GM18861 (cell line): ENCODE data around the gene SH2D4B.
"Not testable (repeated sequence)": the region's sequence is repeated elsewhere in the genome, so short reads cannot be mapped to it uniquely, and the experiment has no call there.

Experiments
- ATAC-seq: cut with Tn5 transposase; IDR thresholded peaks from one replicate; pipeline ENCODE4 v1.9.1; 2021; ENCODE audit not compliant: unreplicated experiment

Gene SH2D4B

DNA sequence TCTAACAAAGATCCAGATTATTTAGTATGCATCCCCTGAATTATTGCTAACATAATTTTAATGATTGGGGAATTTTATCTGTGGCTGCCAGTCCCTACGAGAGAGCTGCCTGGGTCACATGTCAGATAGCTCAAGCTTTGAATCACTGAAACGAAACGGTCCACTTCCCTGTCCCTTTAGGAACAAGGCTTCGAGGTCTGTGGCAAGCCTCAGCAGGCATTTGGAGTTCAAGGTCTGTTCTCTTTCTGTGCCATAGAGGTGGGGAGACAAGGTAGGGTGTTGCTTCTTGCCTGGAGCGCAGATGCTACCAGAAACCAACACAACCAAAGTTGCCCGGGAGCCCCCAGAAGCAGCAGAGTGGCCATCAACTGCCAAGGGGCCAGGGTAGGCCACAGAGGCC lies 13.9 kb upstream of the SH2D4B start:
- no peak for ATAC-seq

DNA sequence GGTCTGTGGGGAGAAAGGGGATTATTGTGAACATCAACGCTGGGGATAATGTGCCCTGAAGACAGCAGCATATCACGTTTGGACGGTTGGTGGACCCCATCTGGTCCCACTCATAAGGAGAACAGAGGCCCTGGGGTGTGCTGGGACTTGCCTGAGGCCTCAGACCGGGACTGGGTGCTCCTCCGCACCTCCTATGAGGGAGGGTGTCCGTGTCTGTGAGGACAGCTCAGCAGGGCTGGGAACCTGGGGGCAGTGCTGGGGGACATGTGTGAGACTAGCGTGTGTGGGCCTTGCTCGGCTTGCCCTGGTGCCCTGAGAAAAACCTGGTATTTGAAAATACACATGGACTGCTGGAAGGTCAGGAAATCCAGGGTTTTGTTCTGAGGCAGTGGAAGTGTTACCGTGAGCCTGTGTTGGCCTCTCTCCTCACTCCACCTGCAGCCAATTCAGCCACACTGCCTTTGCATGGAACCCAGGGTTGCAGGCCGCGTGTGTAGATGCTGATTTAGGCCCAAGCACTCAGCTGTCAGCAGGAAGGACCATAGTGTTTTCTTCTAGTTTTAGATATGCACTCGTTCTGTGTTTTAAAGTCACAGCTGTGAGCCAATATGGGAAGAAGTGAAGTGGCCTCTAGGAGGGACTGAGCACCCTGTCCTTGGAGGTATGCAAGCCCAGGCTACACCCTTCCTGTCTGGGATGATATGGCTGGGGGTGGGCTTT lies 13.4 kb upstream of the SH2D4B start:
- no peak for ATAC-seq

DNA sequence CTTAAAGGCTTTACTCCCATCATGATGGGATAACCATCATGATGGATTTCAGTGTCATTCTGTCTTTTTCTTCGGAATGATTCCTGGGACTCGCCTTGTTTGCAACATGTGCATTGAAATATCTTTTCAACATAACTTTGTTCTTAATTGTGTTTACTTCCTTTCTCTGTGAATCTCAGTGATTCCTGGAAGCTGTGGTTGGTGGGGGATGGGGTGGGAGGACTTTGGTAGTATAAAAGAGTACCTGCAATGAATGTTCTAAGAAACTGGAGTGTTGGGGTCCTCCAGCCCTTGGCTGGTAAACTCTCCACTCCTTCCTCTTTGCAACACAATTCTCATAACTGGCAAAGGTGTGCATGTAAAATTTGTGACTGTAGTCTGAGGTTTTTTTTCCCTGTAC lies 11.5 kb upstream of the SH2D4B start:
- no peak for ATAC-seq

DNA sequence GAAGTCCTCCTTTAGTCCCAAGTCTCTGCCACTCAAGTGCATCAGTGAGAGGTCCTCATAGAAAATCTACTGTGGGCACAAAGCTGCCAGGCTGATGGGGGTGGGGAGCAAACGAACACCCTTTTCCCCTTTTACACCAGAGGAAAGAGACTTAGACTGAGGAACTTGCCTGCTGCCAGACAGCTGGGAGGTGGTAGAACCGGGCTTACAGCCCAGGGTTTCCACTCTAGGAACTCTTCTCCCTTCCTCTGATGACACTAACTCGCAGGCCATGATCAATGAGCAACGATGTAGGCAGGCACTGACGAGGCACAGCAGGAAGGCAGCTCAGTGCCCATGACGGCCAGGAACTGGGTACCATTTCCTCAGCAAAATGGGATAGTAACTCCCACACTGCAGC lies 11.0 kb upstream of the SH2D4B start:
- no peak for ATAC-seq

DNA sequence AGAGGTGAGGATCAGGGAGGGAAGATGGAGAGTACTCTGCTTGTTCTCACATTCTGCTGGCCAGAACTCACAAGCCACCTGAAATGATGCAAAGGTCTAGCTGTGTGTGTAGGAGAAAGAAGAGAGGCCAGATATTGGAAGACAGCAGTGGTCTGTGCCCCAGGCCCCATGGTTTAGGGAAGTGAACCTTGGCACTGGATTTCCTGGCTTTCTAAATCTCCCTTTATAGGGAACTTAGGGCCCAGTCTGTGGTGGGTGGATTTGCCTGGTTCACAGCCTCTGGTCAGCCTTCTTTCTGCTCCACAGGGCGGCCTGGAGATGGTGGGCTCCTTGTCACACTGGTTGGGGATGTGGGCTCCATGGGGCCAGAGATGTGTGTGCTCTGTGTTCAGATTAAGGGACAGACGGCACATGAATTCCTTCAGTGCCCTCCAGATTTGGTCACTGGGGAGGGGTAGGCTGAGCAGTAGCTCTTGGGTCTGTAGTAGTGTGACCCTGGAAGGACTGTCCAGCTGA lies 9.5 kb upstream of the SH2D4B start:
- ATAC-seq: no peak

DNA sequence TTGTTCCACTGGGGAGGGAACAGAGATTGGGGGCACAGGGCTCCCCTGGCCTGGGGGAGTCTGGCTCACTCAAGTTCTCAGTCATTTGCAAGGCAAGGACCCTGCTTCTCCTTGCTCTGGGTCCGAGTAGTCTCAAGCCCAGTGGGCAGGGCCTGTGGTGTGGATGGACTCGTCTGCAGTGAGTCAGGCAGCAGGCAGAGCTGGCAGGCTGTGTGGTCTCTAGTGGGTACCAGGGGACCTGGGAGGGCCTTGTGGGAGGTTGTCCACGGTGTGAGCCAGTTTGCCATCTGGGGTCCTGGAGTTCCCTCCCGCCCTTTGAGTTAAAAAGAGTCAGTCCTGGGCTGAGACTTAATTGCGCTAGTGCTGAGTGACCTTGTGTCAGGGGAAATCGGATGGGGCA lies 8.8 kb upstream of the SH2D4B start:
- no peak for ATAC-seq

DNA sequence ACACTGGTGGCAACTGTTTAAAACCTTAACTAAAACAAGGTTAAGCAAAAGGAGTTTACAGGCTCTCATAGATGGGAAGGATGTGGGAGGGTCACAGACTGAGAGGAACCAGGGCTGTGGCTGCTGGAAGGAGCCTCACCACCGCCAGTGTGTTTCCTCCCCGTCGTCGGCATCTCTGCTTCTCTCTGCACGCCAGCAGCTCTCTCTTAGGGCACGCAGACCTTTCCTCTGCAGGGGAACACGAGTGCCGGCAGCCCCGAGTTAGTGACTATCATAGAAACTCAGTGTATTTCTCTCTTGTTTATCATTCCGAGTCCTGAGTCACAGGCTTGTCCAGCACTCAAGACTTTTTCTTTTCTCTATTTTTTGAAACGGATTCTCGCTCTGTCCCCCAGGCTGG lies 8.1 kb upstream of the SH2D4B start:
- ATAC-seq: no peak

DNA sequence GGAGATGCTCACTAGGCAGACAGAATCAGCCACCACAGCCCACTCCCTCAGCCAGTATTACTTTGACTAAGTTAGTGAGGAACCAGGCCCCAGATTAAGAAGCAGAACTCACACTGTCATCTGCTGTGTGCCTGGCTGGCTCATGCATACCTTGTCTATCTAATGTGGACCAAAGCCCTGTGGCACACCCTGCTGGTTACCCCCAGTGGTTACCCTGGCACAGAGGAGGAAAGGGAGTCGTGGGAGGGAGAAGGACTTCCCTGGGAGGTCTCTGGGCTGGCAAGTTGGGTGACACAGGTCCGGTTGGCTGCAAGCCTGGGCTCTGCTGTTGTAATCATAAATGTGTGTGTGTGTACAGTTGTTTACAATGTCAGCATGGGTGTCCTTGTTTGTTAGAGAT lies 7.5 kb upstream of the SH2D4B start:
- peak; percentile 47 for ATAC-seq

DNA sequence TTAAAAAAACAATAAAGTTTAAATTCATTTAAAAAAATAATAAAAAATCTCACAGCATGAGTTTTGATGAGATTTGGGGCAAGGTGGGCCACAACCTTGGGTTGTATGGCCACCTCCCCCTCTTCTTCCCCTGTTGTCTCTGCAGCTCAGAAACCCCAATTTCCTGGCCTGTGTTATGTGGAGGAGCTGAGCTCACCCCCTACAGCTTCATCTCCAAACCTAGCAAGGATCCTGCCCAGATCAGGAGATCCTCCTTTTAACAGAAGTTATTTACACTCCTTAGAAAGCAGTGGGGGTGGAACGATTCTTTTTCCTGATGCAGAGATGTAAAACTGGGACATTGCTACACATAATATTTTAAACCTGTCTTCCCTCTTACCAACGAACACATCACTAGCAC lies 6.9 kb upstream of the SH2D4B start:
- no peak for ATAC-seq

DNA sequence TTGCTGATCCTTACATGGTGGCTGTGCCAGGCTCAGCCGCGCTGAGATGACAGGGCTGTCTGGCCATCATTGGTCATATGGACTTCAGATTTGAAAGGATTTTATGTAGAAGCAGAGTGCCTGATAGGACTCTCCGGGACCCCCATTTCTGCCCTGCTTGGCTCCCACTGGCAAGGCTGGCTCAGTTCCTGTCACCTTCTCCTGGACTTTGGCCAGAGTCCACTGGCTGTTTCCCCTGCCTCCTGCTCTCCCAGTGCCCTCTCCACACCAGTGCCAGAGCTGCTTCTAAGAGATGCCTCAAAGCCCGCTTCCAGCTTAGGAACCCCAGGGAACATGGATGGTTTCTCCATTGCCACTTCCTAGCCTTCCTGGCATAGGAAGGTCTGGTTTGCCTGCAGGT lies 5.1 kb upstream of the SH2D4B start:
- ATAC-seq: no peak

DNA sequence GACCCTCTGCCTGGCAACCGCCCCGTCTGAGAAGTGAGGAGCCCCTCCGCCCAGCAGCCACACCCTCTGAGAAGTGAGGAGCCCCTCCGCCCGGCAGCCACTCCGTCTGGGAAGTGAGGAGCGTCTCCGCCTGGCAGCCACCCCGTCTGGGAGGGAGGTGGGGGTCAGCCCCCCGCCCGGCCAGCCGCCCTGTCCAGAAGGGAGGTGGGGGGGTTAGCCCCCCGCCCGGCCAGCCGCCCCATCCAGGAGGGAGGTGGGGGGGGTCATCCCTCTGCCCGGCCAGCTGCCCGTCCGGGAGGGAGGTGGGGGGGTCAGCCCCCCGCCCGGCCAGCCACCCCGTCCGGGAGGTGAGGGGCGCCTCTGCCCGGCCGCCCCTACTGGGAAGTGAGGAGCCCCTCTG lies 3.6 kb upstream of the SH2D4B start:
- ATAC-seq: not testable (repeated sequence)

DNA sequence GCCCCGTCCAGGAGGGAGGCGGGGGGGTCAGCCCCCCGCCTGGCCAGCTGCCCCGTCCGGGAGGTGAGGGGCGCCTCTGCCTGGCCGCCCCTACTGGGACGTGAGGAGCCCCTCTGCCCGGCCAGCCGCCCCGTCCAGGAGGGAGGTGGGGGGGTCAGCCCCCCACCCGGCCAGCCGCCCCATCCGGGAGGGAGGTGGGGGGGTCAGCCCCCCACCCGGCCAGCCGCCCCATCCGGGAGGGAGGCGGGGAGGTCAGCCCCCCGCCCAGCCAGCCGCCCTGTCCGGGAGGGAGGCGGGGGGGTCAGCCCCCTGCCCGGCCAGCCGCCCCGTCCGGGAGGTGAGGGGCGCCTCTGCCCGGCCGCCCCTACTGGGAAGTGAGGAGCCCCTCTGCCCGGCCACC lies 3.1 kb upstream of the SH2D4B start:
- not testable (repeated sequence) for ATAC-seq

DNA sequence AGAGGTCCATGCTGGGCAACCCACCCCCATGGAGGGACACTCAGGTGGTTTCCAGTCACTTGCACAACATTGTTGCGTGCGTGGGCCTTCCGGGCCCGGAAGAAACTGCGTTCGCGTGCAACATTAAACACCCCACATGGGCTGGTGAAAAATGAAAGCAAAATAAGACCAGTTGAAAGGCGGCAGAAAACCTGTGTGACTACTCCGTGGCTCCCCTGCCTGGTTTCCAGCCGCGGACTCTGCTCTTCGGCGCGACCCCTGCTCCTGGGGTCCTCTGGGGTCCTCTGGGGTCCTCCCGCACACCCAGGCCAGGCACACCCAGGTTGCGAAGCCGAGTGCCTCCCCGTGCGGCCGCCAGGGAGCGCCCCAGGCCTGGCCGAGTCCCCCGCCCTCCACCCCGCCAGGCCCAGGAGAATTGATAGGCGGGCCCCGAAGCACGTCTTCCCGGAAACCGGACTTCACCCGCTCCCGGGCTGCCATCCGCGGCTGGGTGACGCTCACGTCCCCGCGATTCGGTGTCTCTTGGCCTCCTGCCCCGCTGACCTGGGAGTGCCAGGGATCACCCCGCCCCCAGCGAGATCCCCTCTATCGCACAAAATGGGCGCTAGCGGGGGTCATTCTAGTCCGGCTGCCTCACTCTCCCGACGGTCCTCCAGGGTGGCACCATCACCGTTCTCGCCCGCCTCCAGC lies 1.9 kb upstream of the SH2D4B start:
- ATAC-seq: peak; percentile 55

DNA sequence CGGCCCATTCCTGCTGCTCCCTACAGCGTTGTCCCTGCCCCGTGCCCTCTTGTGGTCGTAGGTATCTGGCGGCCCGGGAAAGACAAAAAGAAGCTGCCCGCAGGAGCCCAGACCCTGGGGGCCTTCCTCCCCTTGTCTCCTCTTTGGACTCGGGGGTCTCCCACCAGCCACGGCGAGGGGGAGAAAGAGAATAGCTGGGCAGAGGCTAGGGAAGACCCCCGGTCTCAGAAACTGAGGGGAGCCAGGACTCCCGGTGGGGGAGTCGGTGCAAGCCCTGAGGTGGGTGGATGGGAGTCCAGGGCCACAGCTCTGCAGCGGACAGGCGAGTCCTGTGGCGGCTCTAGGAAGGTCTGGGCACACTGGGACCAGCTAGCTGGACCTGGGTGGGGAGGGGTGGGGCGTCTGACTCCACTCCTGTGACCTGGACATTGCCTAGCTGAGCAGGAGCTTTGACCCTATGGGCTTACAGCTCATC lies 1.3 kb upstream of the SH2D4B start:
- no peak for ATAC-seq

DNA sequence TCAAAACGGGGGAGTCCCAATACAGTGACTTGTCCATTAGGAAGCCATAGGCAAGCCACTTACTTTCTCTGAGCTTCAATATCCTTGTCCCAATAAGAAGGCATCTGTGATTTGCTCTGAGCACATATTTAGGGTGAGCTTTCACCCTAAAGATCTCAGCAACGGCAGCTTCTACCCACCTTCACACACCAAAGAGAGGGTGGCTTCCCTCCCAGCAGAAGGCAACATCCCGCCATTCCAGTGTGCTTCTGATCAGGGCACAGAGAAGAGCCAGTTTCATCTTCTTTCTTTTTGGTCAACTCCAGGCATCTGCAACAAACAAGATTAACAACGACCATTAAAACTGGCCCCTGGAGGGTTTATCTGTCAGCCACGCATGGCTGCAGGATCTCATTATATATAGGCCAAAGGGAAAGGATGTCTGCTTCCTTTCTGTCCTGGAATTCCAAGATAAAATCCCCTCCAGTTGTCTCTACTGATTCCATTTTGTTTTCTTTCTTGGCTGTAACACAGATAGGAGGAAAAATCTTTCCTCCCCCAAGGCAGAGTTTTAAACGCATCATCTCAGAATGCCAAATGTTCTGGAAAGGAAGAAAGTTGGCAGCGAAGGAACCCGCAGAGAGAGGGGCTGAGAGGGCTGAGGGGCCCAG lies 491 bp upstream of the SH2D4B start:
- ATAC-seq: no peak

DNA sequence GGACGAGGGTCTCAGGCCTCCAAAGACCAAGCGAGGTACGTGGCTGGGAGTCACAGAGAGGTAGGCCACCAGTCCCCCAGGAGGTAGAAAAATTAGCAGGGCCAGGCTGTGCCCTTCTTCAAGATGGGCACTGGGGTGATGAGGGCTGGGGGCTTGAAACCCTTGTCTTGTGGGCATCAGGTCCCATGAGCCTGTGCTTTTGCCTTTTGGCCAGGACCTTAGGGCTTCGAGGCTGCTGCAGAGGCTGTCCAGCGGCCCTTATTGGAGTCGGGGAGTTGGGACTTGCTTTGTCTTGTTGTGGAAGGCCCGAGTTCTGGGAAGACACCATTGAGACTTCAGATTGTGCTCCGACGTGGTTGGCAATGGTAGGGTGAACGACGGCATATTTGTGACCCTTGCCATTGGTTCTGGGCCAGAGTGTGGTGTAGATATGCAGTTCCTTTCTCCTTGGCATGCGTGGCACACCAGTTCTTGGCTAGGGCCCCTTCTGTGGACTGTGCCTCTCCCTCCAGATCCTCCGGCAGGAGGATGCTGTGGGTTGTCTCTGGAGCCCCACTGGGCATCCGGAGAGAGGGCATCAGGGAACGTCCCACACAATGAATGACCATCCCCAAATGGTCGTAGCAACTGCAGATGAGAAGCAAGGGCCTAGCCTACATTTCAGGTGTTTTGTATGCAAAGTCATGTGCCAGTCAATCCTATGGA lies 931 bp downstream of the SH2D4B start:
- no peak for ATAC-seq

DNA sequence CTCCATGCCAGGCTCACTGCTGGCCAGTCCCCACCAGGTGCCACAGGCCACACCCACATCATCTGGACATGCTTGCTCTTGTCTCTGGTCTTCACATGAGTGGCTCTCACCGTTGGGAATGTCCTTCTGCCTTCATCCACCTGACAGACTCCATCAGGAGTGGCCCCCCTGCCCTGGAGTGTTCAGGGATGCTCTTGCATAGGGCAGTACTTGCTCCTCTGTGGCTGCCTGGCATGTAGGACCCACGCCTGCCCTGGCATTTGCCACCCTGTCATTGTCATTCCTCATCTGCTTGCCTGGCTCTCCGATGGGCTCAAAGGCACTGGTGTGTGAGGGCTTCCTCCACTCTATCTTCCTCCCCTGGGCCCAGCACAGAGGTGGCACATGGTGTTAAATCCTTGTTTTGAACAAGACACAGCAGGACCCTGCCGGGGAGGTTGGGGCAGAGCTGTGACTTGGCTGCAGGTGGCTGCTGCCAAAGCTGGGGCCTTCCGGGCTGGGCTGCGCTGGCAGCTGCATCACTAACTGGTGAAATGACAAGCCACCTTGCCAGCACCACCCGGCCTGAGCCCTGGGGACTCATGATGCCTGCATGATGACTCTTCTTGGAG lies 1.8 kb downstream of the SH2D4B start:
- peak; percentile 30 for ATAC-seq

DNA sequence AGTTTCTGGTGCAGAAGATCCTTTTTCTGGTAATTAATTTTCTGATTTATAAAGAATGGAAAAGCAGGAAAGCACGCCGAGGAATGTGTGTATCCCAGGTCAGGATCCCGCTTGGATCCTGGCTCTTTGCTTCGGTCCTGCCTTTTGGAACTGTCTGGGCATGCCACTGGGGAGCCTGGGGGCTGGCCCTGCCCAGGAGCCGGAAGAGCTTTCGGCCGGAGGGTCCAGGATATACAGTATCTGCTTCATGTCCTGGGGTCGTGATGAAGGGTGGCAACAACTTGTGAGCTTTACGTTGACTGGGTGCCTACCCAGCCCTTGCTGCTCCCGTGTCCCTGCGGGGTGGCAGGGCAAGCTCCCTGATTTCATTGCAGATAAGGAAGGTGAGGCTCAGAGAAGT lies 2.4 kb downstream of the SH2D4B start:
- ATAC-seq: no peak

DNA sequence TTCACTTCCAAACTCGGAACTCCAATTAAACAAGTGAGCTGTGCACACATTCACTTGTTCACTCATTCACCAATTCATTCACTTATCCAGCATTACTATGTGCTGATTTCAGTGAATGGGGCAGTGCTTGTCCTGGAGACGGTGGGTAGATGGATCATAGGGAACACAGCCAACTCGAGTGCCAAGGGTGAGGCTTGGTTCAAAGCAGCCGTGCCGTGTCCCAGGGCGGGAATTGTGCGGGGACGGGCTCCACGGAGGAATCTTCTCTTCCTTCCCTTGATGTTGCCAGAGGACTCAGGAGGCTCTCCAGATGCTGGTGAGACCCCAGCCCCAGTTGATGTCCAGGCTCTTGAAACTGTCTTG lies 2.9 kb downstream of the SH2D4B start:
- no peak for ATAC-seq

DNA sequence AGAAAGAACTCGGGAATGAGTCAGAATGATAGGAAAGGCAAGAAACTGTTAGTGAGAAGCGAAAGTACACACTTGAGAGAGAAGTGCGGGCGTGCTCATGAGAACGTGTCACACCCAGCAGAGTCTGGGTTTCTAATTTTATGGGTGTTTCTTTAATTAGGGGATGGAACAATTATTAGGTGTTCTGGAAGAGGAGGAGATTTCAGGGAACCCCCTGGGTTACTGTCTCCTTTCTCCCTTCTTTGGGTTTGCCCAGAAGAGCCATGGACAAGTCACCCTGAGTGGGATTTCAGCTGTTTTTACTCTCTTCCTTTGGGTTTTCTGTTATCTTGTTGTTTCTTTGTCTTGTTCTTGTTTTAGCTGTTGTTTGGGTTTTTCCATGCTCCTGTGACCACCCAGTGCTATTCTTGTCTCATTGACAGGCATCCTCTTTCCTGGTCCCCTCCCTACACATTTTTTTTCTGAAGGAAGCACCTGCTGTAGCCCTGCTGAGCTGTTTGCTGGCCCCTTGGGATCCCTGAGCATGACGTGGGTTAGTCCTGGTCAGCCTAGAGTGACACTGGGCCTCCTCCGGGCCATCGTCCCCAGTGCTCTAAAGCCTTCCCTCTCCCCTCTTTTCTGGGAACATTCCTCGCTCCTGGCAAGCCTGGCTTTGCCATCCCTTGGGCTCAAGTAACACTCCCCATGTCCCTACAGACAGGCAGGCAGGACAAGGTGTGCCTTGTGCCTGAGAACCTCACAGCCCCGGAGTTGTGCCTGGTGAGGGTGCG lies 3.5 kb downstream of the SH2D4B start:
- ATAC-seq: peak; percentile 57
